GM12874 (cell line): ENCODE results near the gene GRK6.

Experiments
- CTCF ChIP-seq: IDR thresholded peaks from 2 replicates; pipeline ENCODE4 v1.5.1; 2011; ENCODE audit warnings: low read depth, mild to moderate bottlenecking, control low read depth, low read length, moderate library complexity; ENCODE audit not compliant: insufficient read depth

Gene GRK6

DNA sequence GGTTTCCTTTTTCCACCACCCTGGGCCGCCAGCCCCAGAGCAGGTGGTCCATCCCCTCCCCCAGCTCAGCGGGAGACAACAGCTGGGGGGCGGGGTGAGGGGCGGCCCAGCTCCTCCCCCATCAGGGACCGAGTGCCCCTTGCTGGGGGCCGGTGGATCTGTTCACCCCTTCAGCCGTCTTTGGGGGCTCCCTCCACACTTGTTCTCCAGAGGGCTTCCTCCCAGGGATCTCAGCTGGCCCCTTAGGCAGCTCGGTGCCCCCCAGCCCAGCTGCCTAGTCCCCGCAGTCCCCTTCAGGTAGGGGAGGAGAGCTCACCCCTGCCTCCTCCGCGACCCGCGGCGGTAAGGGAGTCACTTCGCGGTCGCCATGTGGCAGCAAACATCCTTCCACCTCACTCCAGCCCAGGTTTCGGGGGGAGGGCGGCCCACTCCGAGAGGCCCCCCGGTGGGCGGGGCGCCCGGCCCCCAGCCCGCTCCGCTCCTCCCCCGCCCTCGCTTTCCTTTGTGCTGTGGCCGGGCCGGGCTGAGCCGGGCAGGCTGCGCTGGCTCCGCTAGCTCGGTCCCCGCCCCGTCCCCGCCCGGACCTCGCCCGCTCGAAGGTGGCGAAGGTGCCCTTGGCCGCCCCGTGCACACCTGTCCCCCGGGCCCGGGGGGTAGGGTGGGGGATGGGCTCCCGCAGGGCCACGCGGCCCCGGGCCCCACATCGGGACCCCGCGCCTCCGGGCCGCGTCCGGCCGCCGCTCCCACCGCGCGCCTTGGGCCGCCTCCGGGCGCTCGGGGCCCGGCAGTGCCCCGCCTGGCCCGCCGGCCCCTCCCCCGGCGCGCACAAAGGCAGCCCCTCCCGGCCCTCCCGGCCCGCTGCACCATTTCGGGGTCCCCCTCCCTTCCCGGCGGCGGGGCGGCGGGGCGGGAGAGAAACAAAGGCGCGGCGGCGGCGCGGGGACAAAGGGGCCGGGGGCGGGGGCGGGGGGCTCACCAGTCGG lies 46.3 kb downstream of the GRK6 start:
- TF ChIP-seq CTCF = peak; percentile 12; the same call in 1 of the 2 replicates

GRCh38 chr5:177473443-177474001 lies 47.0 kb downstream of the GRK6 start, which contains the start of gene DBN1:
DBN1 (minus strand) TSS chr5:177473634; CDS start chr5:177473521, 113 bp downstream.
- no peak for TF ChIP-seq CTCF

GRCh38 chr5:177474002-177474476 lies 47.6 kb downstream of the GRK6 start:
- no peak for TF ChIP-seq CTCF

GRCh38 chr5:177474846-177475562 lies 48.5 kb downstream of the GRK6 start:
- no peak for TF ChIP-seq CTCF

DNA sequence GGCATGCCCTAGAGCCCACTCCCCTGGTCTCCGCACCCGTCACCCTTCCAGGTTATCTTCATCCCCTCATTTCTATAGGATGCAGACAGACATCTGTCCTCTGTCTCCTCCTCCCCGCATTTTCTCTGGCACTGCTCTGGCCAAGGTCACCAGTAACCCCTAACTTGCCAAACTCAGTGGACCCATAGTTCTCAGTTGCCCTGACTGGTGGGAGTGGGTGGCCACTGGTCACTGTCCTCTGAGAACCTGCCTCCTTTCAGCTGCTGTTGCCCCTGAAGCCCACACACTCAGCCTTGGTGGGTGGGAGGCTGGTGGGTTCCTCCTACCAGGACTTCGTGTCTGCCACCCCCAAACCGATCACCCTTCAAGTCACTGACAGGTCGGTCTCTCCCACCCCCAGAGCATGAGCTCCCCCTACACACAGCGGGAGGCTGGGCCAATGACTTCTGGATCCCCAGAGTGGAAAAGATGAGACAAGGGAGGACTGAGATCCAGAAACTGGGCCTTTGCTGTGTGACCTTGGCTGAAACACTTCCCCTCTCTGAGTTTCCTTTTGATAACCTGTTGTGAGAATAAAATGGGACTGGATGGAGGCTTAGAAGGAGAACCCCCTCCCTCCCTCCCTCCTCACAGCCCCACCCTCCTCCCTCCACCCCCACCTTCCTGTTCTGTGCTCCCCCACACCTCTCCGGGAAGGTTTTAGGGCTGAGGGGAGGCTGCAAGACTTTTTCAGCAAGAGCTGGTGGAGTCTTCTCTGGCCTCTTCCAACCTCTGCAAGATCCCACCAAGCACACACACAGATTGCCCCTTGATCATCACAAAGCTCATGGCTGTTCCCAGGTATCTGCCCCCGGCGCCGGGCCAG lies 49.3 kb downstream of the GRK6 start:
- no peak for TF ChIP-seq CTCF

GRCh38 chr5:177476531-177477233 lies 50.2 kb downstream of the GRK6 start:
- TF ChIP-seq CTCF = no peak
